SK-N-SH (cell line): ENCODE results near the gene G2E3. TPM values are rescaled to one million over a fixed set of nuclear protein-coding genes. Genes with fewer than 3 reads are reported as not detected.

Experiments used
- CTCF ChIA-PET: fragments of 300-600, 350-600 bp; formaldehyde crosslinking; extraction: SDS; loops from one replicate; lab custom pipeline; 2021; lab: Yijun Ruan, JAX
- POLR2A ChIA-PET: fragments of 350-600 bp; sonication (Branson Sonifier 250); formaldehyde crosslinking; extraction: SDS; loops from one replicate; lab custom pipeline; 2020; ENCODE audit warnings: antibody characterized with exemption, inconsistent platforms; lab: Yijun Ruan, JAX
- DNase-seq: peaks from one replicate; pipeline ENCODE4 v3.0.0; 2012
- H2AFZ ChIP-seq: fragments of 200-600 bp; sonication (generic); 2 replicates; pipeline ENCODE4 v1.8.1; 2016; ENCODE audit warnings: antibody characterized with exemption, mild to moderate bottlenecking, low read depth
- H3F3A ChIP-seq: fragments of 200-600 bp; sonication (generic); replicated peaks from 2 replicates; pipeline ENCODE3; 2016; ENCODE audit warnings: antibody characterized with exemption, mild to moderate bottlenecking; ENCODE audit not compliant: insufficient read depth
- H3K27ac ChIP-seq, 2 experiments: fragments of 200-500 bp in 1 of 2; fragments of 200-600 bp in 1 of 2; sonication (Bioruptor generic) in 1 of 2; sonication (generic), shearing (Covaris generic) in 1 of 2; 2 replicates each; pipeline versions ENCODE4 v1.5.1 to v1.6.1; 2014 to 2016; ENCODE audit warnings: low read depth in 2 of 2, inconsistent platforms in 1 of 2, low read length in 1 of 2, mild to moderate bottlenecking in 1 of 2, mixed read lengths in 1 of 2
- H3K27me3 ChIP-seq: fragments of 200-600 bp; sonication (generic), shearing (Covaris generic); 2 replicates; pipeline ENCODE4 v1.6.1; 2016; ENCODE audit warnings: mixed run types; ENCODE audit not compliant: insufficient read depth
- H3K36me3 ChIP-seq, 2 experiments: fragments of 200-500 bp in 1 of 2; fragments of 200-600 bp in 1 of 2; sonication (Bioruptor generic) in 1 of 2; sonication (generic) in 1 of 2; replicated peaks in 1 of 2; 2 replicates each; pipeline versions ENCODE3 to v1.5.1; 2014 to 2016; ENCODE audit warnings: low read length in 1 of 2, mild to moderate bottlenecking in 1 of 2; ENCODE audit not compliant: insufficient read depth in 2 of 2, control insufficient read depth in 1 of 2
- H3K4me1 ChIP-seq, 2 experiments: fragments of 200-500 bp in 1 of 2; fragments of 200-600 bp in 1 of 2; sonication (Bioruptor generic) in 1 of 2; sonication (generic), shearing (Covaris generic) in 1 of 2; 2 replicates each; pipeline versions ENCODE4 v1.5.1 to v1.6.1; 2014 to 2016; ENCODE audit warnings: low read depth in 1 of 2, low read length in 1 of 2, mixed run types in 1 of 2; ENCODE audit not compliant: insufficient read depth in 2 of 2, control insufficient read depth in 1 of 2
- H3K4me2 ChIP-seq: fragments of 200-600 bp; sonication (generic), shearing (Covaris generic); 2 replicates; pipeline ENCODE4 v1.6.1; 2017; ENCODE audit warnings: mixed run types
- H3K4me3 ChIP-seq, 2 experiments: fragments of 200-500 bp in 1 of 2; fragments of 200-600 bp in 1 of 2; sonication (Bioruptor generic) in 1 of 2; sonication (generic), shearing (Covaris generic) in 1 of 2; 2 replicates each; pipeline versions ENCODE4 v1.5.1 to v1.8.1; 2014 to 2016; ENCODE audit warnings: low read depth in 2 of 2, inconsistent platforms in 1 of 2, low read length in 1 of 2, mild to moderate bottlenecking in 1 of 2, mixed read lengths in 1 of 2, moderate library complexity in 1 of 2
- H3K79me2 ChIP-seq: fragments of 200-600 bp; sonication (generic); 2 replicates; pipeline ENCODE4 v1.8.1; 2017; ENCODE audit warnings: mild to moderate bottlenecking; ENCODE audit not compliant: insufficient read depth
- H3K9ac ChIP-seq: fragments of 200-600 bp; sonication (generic); 2 replicates; pipeline ENCODE4 v1.6.1; 2017; ENCODE audit warnings: mixed run types
- H3K9me2 ChIP-seq: fragments of 200-600 bp; sonication (generic); 2 replicates; pipeline ENCODE4 v1.6.1; 2017; ENCODE audit warnings: mixed run types
- H3K9me3 ChIP-seq: fragments of 200-600 bp; sonication (generic); 2 replicates; pipeline ENCODE4 v1.6.1; 2017; ENCODE audit warnings: mixed run types, mild to moderate bottlenecking, moderate library complexity
- H4K20me1 ChIP-seq: fragments of 200-600 bp; sonication (generic); 2 replicates; pipeline ENCODE4 v1.6.1; 2017; ENCODE audit warnings: mild to moderate bottlenecking, mixed run types; ENCODE audit not compliant: insufficient read depth
- CTCF ChIP-seq: fragments of 200-600 bp; sonication (generic); IDR thresholded peaks from 2 replicates; pipeline ENCODE4 v1.6.1; 2017; ENCODE audit warnings: antibody characterized with exemption, mild to moderate bottlenecking, moderate library complexity
- ELF1 ChIP-seq: IDR thresholded peaks from 2 replicates; pipeline ENCODE4 v1.4.0; 2012
- EP300 ChIP-seq, 2 experiments: IDR thresholded peaks; 2 replicates each; pipeline versions ENCODE4 v1.4.0 to v1.6.1; 2012; ENCODE audit warnings: borderline replicate concordance in 1 of 2, low read depth in 1 of 2, low read length in 1 of 2
- FOXM1 ChIP-seq: IDR thresholded peaks from 2 replicates; pipeline ENCODE4 v1.4.0; 2012; ENCODE audit warnings: low read depth, mild to moderate bottlenecking
- GABPA ChIP-seq: IDR thresholded peaks from 2 replicates; pipeline ENCODE4 v1.4.0; 2012; ENCODE audit warnings: low read depth, mild to moderate bottlenecking
- POLR2AphosphoS5 ChIP-seq: IDR thresholded peaks from 2 replicates; pipeline ENCODE4 v1.6.1; 2012; ENCODE audit warnings: low read depth, low read length
- RAD21 ChIP-seq: IDR thresholded peaks from 2 replicates; pipeline ENCODE4 v1.6.1; 2012; ENCODE audit warnings: mild to moderate bottlenecking, low read length
- RCOR1 ChIP-seq: fragments of 150-350 bp; IDR thresholded peaks from 2 replicates; pipeline ENCODE4 v1.6.1; 2017; ENCODE audit warnings: antibody characterized with exemption, low read length
- RFX5 ChIP-seq: IDR thresholded peaks from 2 replicates; pipeline ENCODE4 v1.6.1; 2012; ENCODE audit warnings: mild to moderate bottlenecking, improper control_type of control experiment, low read length
- RXRA ChIP-seq: IDR thresholded peaks from 2 replicates; pipeline ENCODE4 v1.4.0; 2012; ENCODE audit warnings: low read depth, mild to moderate bottlenecking, borderline replicate concordance
- SIN3A ChIP-seq: IDR thresholded peaks from 2 replicates; pipeline ENCODE4 v1.6.1; 2012; ENCODE audit warnings: low read depth, mild to moderate bottlenecking, low read length, moderate library complexity, borderline replicate concordance
- SMC3 ChIP-seq: IDR thresholded peaks from 2 replicates; pipeline ENCODE4 v1.6.1; 2012; ENCODE audit warnings: low read depth, low read length, improper control_type of control experiment
- TCF12 ChIP-seq: IDR thresholded peaks from 2 replicates; pipeline ENCODE4 v1.4.0; 2012
- WGBS: methylation state at CpG from one replicate; pipeline ENCODE4 v1.1.6; 2017; ENCODE audit warnings: low lambda C conversion rate; 5-methylcytosine and 5-hydroxymethylcytosine counted together
- polyA plus RNA-seq, 3 experiments: library from polyadenylated mRNA; depleted of rRNA; stranded (reverse); fragments of >200 nt; gene quantifications; 2 replicates each; pipeline ENCODE4 v1.2.3, GENCODE V29; 2012

Gene G2E3
- polyA plus RNA-seq, 1 of the 3 experiments (the other 2 are of a cell fraction), result 2.9 TPM

- H2AFZ ChIP-seq, result no peak overlapping the region
- no peaks in the 10 kb centered on the region for H4K20me1 ChIP-seq
- H3K4me1 ChIP-seq, result no peaks in the 10 kb centered on the region
- H3K27ac ChIP-seq, result no peak overlapping the region
- no peaks in the 10 kb centered on the region for H3K9me3 ChIP-seq
- H3K36me3 ChIP-seq, result peaks cover 77 to 81% of the 10 kb centered on the region in 2 experiments
- H3K4me3 ChIP-seq, result no peak overlapping the region
- TF ChIP-seq RFX5 (no peak), RAD21 (peak; percentile 44), SMC3 (peak; percentile 29), CTCF (peak; percentile 70), RXRA (no peak)
- WGBS, result 70% methylated on average over 8 of the region's 8 CpGs
- ChIA-PET CTCF (interaction anchor here (0.6 to 1.2 kb wide), 10 partner anchors 10 to 1769 kb away, joined by 3 to 7 read pairs (median 3); partner anchors contain the start of gene SCFD1), POLR2A (no interaction called here)
- peaks cover 10% of the 10 kb centered on the region for H3F3A ChIP-seq
- H3K27me3 ChIP-seq, result no peaks in the 10 kb centered on the region
- no peak overlapping the region for H3K9ac ChIP-seq
- H3K4me2 ChIP-seq, result no peak overlapping the region
- DNase-seq, result peak; percentile 18
- H3K79me2 ChIP-seq, result no peaks in the 10 kb centered on the region
- H3K9me2 ChIP-seq, result no peaks in the 10 kb centered on the region
Measured at GRCh38 chr14:30656190-30656632, 97.3 kb downstream of the G2E3 start.

- ChIA-PET POLR2A (no interaction called here), CTCF (interaction anchor here (0.6 to 1.8 kb wide), 17 partner anchors 9 to 1768 kb away, joined by 3 to 7 read pairs (median 3); partner anchors contain the start of gene SCFD1)
- peaks cover 77 to 80% of the 10 kb centered on the region in 2 experiments for H3K36me3 ChIP-seq
- DNase-seq, result no peak
- no peak overlapping the region for H3K4me2 ChIP-seq
- H2AFZ ChIP-seq, result no peak overlapping the region
- no peak overlapping the region for H3K9ac ChIP-seq
- H3K9me2 ChIP-seq, result no peaks in the 10 kb centered on the region
- TF ChIP-seq POLR2AphosphoS5 (no peak), SMC3 (no peak), RCOR1 (no peak), GABPA (no peak), RFX5 (no peak), EP300 (IDR thresholded peaks at IDR 0.05; ENCODE audit: borderline replicate concordance in 1 of 2, low read depth in 1 of 2, low read length in 1 of 2) (no peak), RXRA (no peak), ELF1 (no peak), SIN3A (no peak), FOXM1 (no peak), TCF12 (no peak)
- peaks cover 10% of the 10 kb centered on the region for H3F3A ChIP-seq
- no peaks in the 10 kb centered on the region for H3K27me3 ChIP-seq
- WGBS, result 100% methylated on average over 2 of the region's 2 CpGs
- H4K20me1 ChIP-seq, result no peaks in the 10 kb centered on the region
- no peak overlapping the region for H3K27ac ChIP-seq
- no peaks in the 10 kb centered on the region for H3K79me2 ChIP-seq
- H3K4me1 ChIP-seq, result no peaks in the 10 kb centered on the region
- no peaks in the 10 kb centered on the region for H3K9me3 ChIP-seq
- H3K4me3 ChIP-seq, result no peak overlapping the region
Measured at GRCh38 chr14:30657050-30657449, 98.1 kb downstream of the G2E3 start.
